ENCODE results near the gene NRXN3. TPM values are rescaled to one million over a fixed set of nuclear protein-coding genes. Genes with fewer than 3 reads are reported as not detected.

Gene NRXN3
- total and polyA plus RNA-seq, 11 donors = 0.19 to 2.2 (median 1.1) TPM

- TF ChIP-seq POLR2A (IDR thresholded peaks at IDR 0.05) (no peak), CTCF (IDR thresholded peaks at IDR 0.05) (no peak)
- no peaks in the 10 kb centered on the region for H3K4me1 ChIP-seq
- 63 to 73% (median 68%) methylated on average over 6 of the region's 6 CpGs for WGBS, 4 donors
- ATAC-seq (no peak), DNase-seq (no peak)
- H3K9me3 ChIP-seq = no peaks in the 10 kb centered on the region
- no peaks in the 10 kb centered on the region for H3K27me3 ChIP-seq
- intact Hi-C loops (cut with DNase I) = no loop called here
- no peaks in the 10 kb centered on the region for H3K36me3 ChIP-seq
- no peak overlapping the region for H3K4me3 ChIP-seq
- H3K27ac ChIP-seq = no peak overlapping the region
These were observed 175.1 kb downstream of the NRXN3 start for GRCh38 chr14:78345131-78345744.

GRCh38 chr14:78346747-78347146 is 176.6 kb downstream of the NRXN3 start:
- Histone ChIP-seq H3K4me3 (no peak overlapping the region), H3K27ac (no peak overlapping the region), H3K36me3 (no peaks in the 10 kb centered on the region), H3K4me1 (no peaks in the 10 kb centered on the region), H3K27me3 (peaks cover 0 to 3% (median 0%) of the 10 kb centered on the region in 9 donors), H3K9me3 (no peaks in the 10 kb centered on the region)
- intact Hi-C loops (cut with DNase I) = no loop called here
- WGBS, 4 donors = 69 to 72% (median 71%) methylated on average over 5 of the region's 5 CpGs
- ATAC-seq = no peak
- DNase-seq = no peak
- TF ChIP-seq CTCF (IDR thresholded peaks at IDR 0.05) = no peak
- TF ChIP-seq POLR2A (IDR thresholded peaks at IDR 0.05) = no peak

- WGBS, 4 donors = 50 to 62% (median 52%) methylated on average over 3 of the region's 3 CpGs
- Histone ChIP-seq H3K27me3 (peaks cover 0 to 4% (median 0%) of the 10 kb centered on the region in 9 donors), H3K36me3 (no peaks in the 10 kb centered on the region), H3K9me3 (no peaks in the 10 kb centered on the region), H3K4me3 (no peak overlapping the region), H3K27ac (no peak overlapping the region), H3K4me1 (no peaks in the 10 kb centered on the region)
- no peak for DNase-seq
- TF ChIP-seq CTCF (IDR thresholded peaks at IDR 0.05) (no peak), POLR2A (IDR thresholded peaks at IDR 0.05) (no peak)
- no peak for ATAC-seq
- intact Hi-C loops (cut with DNase I) = no loop called here
These were observed 184.9 kb downstream of the NRXN3 start for GRCh38 chr14:78355109-78355508.

- H3K27me3 ChIP-seq = peaks cover 0 to 4% (median 0%) of the 10 kb centered on the region in 9 donors
- TF ChIP-seq POLR2A (IDR thresholded peaks at IDR 0.05) (no peak), CTCF (IDR thresholded peaks at IDR 0.05) (no peak)
- no peak overlapping the region for H3K27ac ChIP-seq
- no peaks in the 10 kb centered on the region for H3K9me3 ChIP-seq
- DNase-seq (no peak), ATAC-seq (no peak)
- H3K4me3 ChIP-seq = no peak overlapping the region
- WGBS, 4 donors = 17 to 30% (median 24%) methylated on average over 3 of the region's 3 CpGs
- no peaks in the 10 kb centered on the region for H3K36me3 ChIP-seq
- no peaks in the 10 kb centered on the region for H3K4me1 ChIP-seq
- intact Hi-C loops (cut with DNase I) = no loop called here
These were observed 186.2 kb downstream of the NRXN3 start for GRCh38 chr14:78356391-78356790.

Data from heart left ventricle (tissue), 16 donors.